Liver (tissue), 3 donors: ENCODE data around the gene CD274.

Source experiments
- CTCF ChIP-seq: fragments of 150-350 bp; IDR thresholded peaks from 2 replicates; pipeline ENCODE4 v1.5.1; 2017; ENCODE audit warnings: improper control_type of control experiment, low read depth, low read length; ENCODE audit not compliant: missing input control
- HNF4G ChIP-seq: IDR thresholded peaks from 2 replicates; pipeline ENCODE4 v1.6.1; 2016; ENCODE audit warnings: antibody characterized with exemption
- RAD21 ChIP-seq, 2 donors: IDR thresholded peaks; 2 replicates each; pipeline ENCODE4 v1.6.1; 2016; ENCODE audit warnings: antibody characterized with exemption in 2 of 2, mild to moderate bottlenecking in 2 of 2
- TF ChIP-seq, protein P1 (sequence below): IDR thresholded peaks from 2 replicates; pipeline ENCODE4 v1.6.1; 2016; ENCODE audit warnings: antibody characterized with exemption
- TF ChIP-seq, protein P2 (sequence below): IDR thresholded peaks from 2 replicates; pipeline ENCODE4 v1.6.1; 2016; ENCODE audit warnings: antibody characterized with exemption
- donor health status: healthy.
- donor health status: healthy.

DNA sequence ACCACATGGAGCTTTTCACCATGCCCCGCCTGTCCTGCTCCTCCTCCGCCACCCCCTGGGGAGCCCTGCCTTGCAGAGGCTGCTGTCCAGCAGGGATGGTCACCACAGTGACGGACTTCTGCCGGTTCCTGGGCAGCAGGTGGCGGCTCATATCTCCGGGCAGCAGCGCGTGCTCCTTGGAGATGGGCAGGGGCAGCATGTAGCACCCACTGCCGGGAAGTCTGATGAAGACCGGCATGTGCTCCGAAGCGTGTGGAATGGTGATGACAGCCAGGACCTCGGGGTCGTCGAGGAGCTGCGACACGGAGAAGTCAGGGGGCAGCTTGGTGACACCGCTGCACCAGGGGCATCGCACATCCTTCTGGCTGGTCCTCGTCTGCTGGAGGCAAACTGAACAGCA lies 31.9 kb upstream of the CD274 start:
- TF ChIP-seq HNF4G: no peak
- TF ChIP-seq, protein P1, sequence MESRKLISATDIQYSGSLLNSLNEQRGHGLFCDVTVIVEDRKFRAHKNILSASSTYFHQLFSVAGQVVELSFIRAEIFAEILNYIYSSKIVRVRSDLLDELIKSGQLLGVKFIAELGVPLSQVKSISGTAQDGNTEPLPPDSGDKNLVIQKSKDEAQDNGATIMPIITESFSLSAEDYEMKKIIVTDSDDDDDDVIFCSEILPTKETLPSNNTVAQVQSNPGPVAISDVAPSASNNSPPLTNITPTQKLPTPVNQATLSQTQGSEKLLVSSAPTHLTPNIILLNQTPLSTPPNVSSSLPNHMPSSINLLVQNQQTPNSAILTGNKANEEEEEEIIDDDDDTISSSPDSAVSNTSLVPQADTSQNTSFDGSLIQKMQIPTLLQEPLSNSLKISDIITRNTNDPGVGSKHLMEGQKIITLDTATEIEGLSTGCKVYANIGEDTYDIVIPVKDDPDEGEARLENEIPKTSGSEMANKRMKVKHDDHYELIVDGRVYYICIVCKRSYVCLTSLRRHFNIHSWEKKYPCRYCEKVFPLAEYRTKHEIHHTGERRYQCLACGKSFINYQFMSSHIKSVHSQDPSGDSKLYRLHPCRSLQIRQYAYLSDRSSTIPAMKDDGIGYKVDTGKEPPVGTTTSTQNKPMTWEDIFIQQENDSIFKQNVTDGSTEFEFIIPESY: no peak
- TF ChIP-seq CTCF: no peak
- TF ChIP-seq, protein P2, sequence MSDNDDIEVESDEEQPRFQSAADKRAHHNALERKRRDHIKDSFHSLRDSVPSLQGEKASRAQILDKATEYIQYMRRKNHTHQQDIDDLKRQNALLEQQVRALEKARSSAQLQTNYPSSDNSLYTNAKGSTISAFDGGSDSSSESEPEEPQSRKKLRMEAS: no peak
- no peak for TF ChIP-seq RAD21 (IDR thresholded peaks at IDR 0.05)
